SIG-M5 treated with dmso at 0.1 percent for 504 hours (cell line): ENCODE data around the gene CCDC6.
A peak's percentile ranks its signal among the peaks of the same experiment; 100 is the strongest.
"Not testable (repeated sequence)": the region's sequence is repeated elsewhere in the genome, so short reads cannot be mapped to it uniquely, and the experiment has no call there.

ENCODE experiments used
- DNase-seq: peaks from one replicate; lab custom pipeline; 2025; ENCODE audit not compliant: unreplicated experiment; lab: John Stamatoyannopoulos, UW

Gene CCDC6

GRCh38 chr10:59905731-59906416, 482 bp downstream of the CCDC6 start:
- no peak for DNase-seq

DNA sequence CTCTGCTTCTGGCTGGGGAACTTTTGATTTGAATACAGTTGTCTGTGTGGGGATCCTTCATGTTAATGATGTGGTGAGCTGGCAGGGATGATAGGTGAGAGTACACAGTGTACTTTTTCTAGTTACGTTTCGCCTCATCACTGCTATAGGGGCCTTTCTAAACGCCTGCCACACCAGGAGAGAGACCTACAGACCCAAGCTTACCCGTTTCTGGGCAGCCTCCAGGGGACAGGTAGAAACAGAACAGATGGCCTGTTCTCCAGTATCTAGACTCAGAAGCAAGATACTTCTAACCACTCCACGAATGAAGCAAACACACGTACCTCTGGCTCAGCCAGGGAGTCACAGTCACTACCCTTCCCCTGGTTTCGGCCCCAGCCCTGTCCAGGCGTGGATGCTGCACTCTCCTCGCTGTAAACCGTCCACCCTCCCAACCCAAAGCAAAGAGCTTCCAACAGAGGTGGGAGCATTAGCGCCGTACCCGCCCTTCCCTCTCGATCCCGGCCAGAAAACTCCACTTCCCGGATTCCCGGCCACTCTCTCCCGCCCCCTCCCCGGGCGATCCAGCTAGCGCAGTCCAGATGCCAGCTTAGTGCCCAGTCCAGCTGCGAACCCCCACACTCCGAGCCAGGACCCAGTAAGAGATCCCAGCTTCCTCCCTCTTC, 1.2 kb downstream of the CCDC6 start:
- peak; percentile 24 for DNase-seq

GRCh38 chr10:59904426-59905065, 1.8 kb downstream of the CCDC6 start:
- DNase-seq, result no peak

- no peak for DNase-seq
These were observed 2.5 kb downstream of the CCDC6 start for GRCh38 chr10:59903871-59904270.

GRCh38 chr10:59902016-59902415, 4.3 kb downstream of the CCDC6 start:
- DNase-seq, result no peak

DNA sequence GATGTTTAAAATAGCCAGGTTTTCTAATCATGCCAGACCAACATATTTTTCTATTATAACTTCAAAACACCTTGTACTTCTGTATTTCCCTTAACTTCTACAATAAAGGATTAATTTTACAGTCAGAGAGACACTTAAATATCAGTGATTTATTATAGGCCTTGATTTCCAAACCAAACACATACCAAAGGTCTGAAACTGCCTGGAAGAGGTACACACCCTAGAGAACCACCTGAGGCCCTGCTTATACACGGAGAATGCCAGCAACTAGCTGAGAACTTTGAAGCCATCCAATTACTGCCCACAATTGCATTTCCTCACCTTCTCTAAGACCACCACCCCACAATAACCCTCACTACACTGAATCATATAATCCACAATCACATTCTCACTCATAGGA, 4.9 kb downstream of the CCDC6 start:
- DNase-seq, result no peak

DNA sequence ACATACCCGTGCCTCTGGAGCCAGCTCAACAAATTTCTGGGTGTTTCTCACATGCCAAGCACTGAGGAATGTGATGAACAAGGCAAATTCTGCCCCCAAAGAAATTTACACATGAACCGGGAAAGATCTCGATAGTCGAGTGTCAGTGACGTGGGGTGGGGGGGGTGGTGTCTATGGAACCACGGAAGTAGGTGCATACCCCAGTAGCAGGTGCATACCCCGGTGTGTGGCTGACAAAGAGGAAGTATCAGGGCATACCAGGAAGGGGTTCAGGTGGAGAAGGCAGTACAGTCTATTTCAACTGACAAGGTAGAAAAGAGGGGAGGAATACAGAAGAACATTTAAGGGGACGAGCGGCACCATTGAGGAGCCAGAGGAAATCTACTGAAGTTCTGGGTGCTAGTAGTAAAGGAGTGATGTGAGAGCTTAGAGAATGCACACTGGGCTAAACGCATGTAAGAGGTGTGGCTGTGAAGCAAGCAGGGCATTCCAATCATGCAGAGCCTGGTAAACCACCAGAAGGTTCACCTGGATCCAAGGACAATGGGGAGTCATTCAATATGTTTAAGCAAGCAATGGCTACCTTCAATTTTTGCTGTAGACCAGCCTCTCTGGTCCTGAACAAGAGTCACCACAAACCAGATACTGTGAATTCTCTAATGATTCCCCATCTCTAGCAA, 6.2 kb downstream of the CCDC6 start:
- DNase-seq, result no peak

DNA sequence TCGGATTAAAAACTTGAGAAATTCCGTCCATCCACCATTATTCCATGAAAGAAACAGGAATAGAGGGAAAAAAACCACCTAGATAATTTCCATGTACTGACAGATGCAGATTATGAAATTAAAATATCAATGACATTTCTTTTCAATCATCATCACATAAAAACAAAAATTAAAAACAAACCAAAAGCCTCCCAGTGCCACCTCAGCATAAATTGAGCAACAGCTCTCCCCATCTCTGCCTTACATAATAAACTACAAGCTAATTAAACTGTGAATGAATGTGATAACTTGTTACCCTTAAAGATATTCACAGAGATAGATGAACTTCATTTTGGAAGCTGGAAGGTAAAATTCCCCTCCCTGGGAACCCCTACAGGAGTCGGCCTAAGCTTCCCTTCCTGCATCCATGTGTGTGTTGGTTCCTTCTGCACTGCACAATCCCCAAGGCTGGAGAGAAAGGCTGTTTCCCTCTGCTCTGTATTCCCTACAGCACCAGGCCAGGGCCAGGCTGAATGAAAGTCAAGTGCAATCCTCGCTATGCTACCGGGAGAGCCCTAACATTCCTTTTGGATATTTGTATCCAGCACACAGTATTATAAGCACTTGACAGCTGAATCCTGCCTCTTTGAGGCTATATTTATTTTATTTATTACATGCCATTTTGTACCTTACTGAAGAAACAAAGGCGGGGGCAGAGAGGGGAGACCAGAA, 8.1 kb downstream of the CCDC6 start:
- DNase-seq, result no peak

GRCh38 chr10:59896191-59896590, 10.2 kb downstream of the CCDC6 start:
- no peak for DNase-seq

- no peak for DNase-seq
These were observed 10.7 kb downstream of the CCDC6 start for GRCh38 chr10:59895629-59896116.

DNA sequence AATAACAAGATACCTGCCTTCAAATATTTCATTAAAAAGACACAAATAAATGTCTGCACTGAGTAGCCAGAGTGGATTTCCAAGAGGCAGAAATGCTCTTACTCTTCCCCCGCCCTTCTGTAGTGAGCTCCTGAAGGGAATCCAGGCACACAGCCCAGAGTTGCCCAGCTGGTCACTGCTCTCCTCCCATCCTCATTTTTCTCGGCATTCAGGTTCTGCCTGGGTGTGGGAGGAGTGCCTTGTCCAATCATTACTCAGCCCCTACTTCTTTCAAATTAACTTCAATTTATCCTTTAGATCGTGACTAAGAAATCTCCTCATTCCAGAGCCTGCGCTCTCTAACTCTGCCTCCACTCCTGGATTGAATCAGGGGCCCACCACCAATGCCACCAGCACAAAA, 12.2 kb downstream of the CCDC6 start:
- peak; percentile 17 for DNase-seq

GRCh38 chr10:59892697-59893096, 13.7 kb downstream of the CCDC6 start:
- DNase-seq, result no peak

- no peak for DNase-seq
These were observed 14.4 kb downstream of the CCDC6 start for GRCh38 chr10:59891936-59892335.

GRCh38 chr10:59891349-59891748, 15.0 kb downstream of the CCDC6 start:
- no peak for DNase-seq

DNA sequence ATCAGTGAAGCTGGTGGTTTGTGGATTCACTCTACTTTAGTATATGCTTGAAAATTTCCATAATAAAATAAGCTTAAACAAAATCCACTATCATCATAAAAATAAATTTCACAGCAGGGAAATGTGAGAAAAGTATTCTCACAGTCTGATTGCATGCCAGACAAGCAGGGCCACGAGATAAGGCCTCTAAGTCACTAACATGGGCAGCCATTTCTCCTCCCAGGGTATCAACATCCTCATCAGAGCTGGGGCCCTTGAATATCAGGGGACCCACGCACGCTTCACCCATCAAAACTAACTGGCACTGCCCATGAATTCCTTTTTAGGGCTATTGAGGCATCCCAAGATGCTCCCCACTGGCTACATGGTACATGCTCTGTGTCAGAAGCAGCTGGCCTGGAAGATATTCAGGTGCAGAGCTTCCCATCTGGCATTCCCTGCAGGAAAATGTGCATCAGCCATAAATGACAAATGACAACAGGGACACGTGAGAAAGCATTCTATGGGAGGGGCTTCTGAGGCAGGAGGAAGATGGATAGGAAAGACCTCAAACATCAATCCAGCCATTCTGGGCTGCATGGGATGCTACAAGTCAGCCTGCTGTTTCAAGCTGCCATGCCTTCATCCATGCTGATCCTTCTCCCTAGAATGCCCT, 17.4 kb downstream of the CCDC6 start:
- DNase-seq, result no peak

GRCh38 chr10:59887972-59888640, 18.2 kb downstream of the CCDC6 start:
- no peak for DNase-seq

GRCh38 chr10:59887006-59887405, 19.4 kb downstream of the CCDC6 start:
- no peak for DNase-seq

DNA sequence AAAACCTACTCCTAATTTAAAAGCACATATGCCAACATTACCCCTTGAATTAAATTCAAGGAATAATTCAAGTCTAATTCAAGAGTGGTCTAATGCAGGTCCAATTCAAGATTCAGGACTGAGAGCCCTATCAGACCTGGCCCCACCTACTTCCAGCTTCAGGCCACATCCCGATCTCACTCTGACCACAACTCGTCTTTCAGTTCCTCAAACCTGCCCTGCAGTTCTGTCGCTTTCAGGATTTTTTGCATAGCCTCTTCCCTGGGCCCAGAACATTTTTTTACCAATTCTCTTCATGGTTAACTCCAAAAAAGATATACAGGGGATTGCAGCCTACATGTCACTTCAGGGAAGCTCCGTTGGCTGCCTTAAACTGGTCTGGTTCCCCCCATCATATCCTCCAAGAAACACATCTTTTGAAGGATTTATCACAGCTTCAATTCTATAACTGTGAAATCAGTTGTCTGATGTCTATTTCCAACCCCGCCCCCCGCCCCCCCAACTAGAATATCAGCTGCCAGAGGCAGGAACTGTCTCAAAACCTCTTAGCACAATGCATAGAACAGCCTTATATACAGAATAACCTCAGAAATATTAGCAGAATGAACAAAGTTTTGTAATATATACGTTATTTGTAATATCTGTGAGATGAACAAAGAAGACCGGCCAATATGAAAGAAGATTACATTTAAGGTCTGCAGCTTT, 20.8 kb downstream of the CCDC6 start:
- peak; percentile 83 for DNase-seq

DNA sequence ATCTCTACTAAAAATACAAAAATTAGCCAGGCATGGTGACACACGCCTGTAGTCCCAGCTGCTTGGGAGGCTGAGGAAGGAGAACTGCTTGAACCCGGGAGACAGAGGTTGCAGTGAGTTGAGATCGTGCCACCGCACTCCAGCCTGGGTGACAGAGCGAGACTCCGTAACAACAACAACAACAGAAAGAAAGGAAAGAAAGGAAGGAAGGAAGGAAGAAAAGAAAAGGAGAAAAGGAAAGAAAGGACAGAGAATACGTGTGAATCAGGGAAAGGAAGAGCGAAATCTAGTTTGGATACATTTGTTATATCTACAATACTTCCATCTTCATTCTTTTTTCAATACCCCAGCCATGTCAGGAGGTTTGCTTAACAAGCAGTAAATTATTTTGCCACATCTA, 21.5 kb downstream of the CCDC6 start:
- not testable (repeated sequence) for DNase-seq
